Mononuclear cell (primary cell): Measurements from ENCODE around the gene ZNF823. TPM values are rescaled to one million over a fixed set of nuclear protein-coding genes. Genes with fewer than 3 reads are reported as not detected.

ENCODE experiments used
- H3K27me3 ChIP-seq: 2 replicates; pipeline ENCODE4 v1.6.0; 2011; ENCODE audit warnings: low read length, control low read depth; ENCODE audit not compliant: insufficient read depth
- H3K4me1 ChIP-seq: 2 replicates; pipeline ENCODE4 v1.5.1; 2011; ENCODE audit warnings: mild to moderate bottlenecking, low read length, control low read depth; ENCODE audit not compliant: insufficient read depth
- H3K4me3 ChIP-seq: 2 replicates; pipeline ENCODE4 v1.5.1; 2011; ENCODE audit warnings: mild to moderate bottlenecking, low read length, moderate library complexity
- H3K9me3 ChIP-seq: 2 replicates; pipeline ENCODE4 v1.5.1; 2011; ENCODE audit warnings: low read depth, mild to moderate bottlenecking, control low read depth, low read length
- total RNA-seq: library from RNA; depleted of rRNA; stranded (reverse); fragments of >200 nt; gene quantifications from one replicate; pipeline ENCODE4 v1.2.3, GENCODE V29; 2012

Gene ZNF823
- total RNA-seq, 1 donor, result 4.4 TPM

DNA sequence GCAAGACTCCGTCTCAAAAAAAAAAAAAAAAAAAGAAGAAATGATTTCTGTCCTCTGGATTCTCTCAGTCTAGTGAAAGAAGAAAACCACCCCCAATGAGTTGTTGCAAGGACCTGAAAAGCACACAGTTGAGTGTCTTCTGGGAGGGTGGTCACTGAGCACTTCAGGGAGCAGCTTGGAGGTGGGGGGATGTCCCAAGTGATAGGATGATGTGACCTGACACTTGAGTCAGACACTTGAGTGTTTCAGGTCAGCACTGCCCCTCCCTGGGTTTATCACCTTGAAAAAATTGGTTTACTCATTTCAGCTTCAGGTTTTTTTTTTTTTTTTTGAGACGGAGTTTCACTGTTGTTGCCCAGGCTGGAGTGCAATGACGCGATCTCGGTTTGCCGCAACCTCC, 63.2 kb downstream of the ZNF823 start:
- Histone ChIP-seq H3K9me3 (peaks cover 2% of the 10 kb centered on the region), H3K4me3 (no peak overlapping the region), H3K4me1 (peaks cover 10% of the 10 kb centered on the region), H3K27me3 (peaks cover 22% of the 10 kb centered on the region)

GRCh38 chr19:11674067-11674492, 64.7 kb downstream of the ZNF823 start:
- H3K27me3 ChIP-seq, result peaks cover 22% of the 10 kb centered on the region
- peaks cover 10% of the 10 kb centered on the region for H3K4me1 ChIP-seq
- no peaks in the 10 kb centered on the region for H3K9me3 ChIP-seq
- no peak overlapping the region for H3K4me3 ChIP-seq

DNA sequence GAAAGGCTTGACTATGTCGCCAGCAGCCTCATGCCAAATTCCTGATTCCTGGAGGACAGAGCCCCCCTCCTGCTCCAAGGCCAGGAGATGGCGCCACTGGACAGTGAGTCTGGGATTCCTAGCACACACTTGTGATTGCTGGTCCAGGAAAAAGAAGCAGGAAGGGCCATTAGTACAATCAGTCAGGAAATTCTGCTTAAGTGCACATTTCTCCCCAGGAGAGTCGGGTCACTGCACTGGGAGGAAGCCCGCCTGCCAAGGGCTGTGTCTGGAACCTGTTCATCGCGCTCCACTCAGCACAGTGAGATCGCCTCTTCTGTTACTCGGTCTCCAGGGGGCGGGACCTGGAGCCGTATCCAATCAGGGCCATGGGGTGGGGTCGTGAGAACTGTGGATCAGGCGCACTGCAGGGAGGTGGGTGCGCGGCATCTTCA, 65.1 kb downstream of the ZNF823 start:
- Histone ChIP-seq H3K27me3 (peaks cover 22% of the 10 kb centered on the region), H3K9me3 (no peaks in the 10 kb centered on the region), H3K4me3 (no peak overlapping the region), H3K4me1 (peaks cover 10% of the 10 kb centered on the region)

Other genes starting within 250 kb of the ZNF823 start
- 3.5 TPM for gene ZNF653, start 233.1 kb downstream of the ZNF823 start, total RNA-seq
- gene ECSIT, start 209.8 kb downstream of the ZNF823 start, total RNA-seq, result 23.4 TPM
- 0.52 TPM for gene CNN1, start 200.1 kb downstream of the ZNF823 start, total RNA-seq
- 29.3 TPM for gene ELOF1, start 179.7 kb downstream of the ZNF823 start, total RNA-seq
- gene ACP5, start 161.3 kb downstream of the ZNF823 start, total RNA-seq, result 17.5 TPM
- gene ZNF627, start 141.5 kb downstream of the ZNF823 start, total RNA-seq, result 11.5 TPM
- 7.0 TPM for gene ZNF441, start 28.1 kb upstream of the ZNF823 start, total RNA-seq
- gene ZNF491, start 59.6 kb upstream of the ZNF823 start, total RNA-seq, result 0.94 TPM
- gene ZNF440, start 75.3 kb upstream of the ZNF823 start, total RNA-seq, result 9.1 TPM
- gene ZNF439, start 109.8 kb upstream of the ZNF823 start, total RNA-seq, result 4.8 TPM
- gene ZNF69, start 148.8 kb upstream of the ZNF823 start, total RNA-seq, result 2.3 TPM
- gene ZNF700, start 186.2 kb upstream of the ZNF823 start, total RNA-seq, result 14.8 TPM
- 1.7 TPM for gene ZNF763, start 226.1 kb upstream of the ZNF823 start, total RNA-seq